ENCODE measurements around the gene OR1M1. TPM values are rescaled to one million over a fixed set of nuclear protein-coding genes. Genes with fewer than 3 reads are reported as not detected.
"Not testable (repeated sequence)": the region's sequence is repeated elsewhere in the genome, so short reads cannot be mapped to it uniquely, and the experiment has no call there.

The OR1M1 gene
- total and polyA plus RNA-seq, 4 donors: 0.02 to 0.04 TPM; not detected in 2

GRCh38 chr19:9046694-9047093 is 40.2 kb upstream of the OR1M1 start:
- H3K9me3 ChIP-seq (ENCODE audit: control insufficient read depth in 4 of 4, insufficient read depth in 3 of 4, low read length in 3 of 4): no peaks in the 10 kb centered on the region
- no peaks in the 10 kb centered on the region for H3K4me1 ChIP-seq (ENCODE audit: control insufficient read depth in 5 of 5, insufficient read depth in 5 of 5, low read length in 5 of 5)
- no peak overlapping the region for H3K27ac ChIP-seq (ENCODE audit: low read depth in 1 of 2, low read length in 1 of 2)
- no peaks in the 10 kb centered on the region for H3K27me3 ChIP-seq (ENCODE audit: control insufficient read depth in 3 of 3, insufficient read depth in 3 of 3, low read length in 2 of 3)
- H3K36me3 ChIP-seq (ENCODE audit: control insufficient read depth in 4 of 4, insufficient read depth in 4 of 4, low read length in 4 of 4): no peaks in the 10 kb centered on the region
- ATAC-seq (ENCODE audit: insufficient read depth, low FRiP score) (no peak), DNase-seq (no peak)
- H3K4me3 ChIP-seq: no peak overlapping the region
- no peak for TF ChIP-seq CTCF (IDR thresholded peaks at IDR 0.05; ENCODE audit: control extremely low read depth, extremely low read depth)
- WGBS, 2 donors: 52 to 57% methylated on average over 4 of the region's 4 CpGs
- H3K9ac ChIP-seq (ENCODE audit: insufficient read depth in 1 of 2, low read length in 2 of 2): no peak overlapping the region

DNA sequence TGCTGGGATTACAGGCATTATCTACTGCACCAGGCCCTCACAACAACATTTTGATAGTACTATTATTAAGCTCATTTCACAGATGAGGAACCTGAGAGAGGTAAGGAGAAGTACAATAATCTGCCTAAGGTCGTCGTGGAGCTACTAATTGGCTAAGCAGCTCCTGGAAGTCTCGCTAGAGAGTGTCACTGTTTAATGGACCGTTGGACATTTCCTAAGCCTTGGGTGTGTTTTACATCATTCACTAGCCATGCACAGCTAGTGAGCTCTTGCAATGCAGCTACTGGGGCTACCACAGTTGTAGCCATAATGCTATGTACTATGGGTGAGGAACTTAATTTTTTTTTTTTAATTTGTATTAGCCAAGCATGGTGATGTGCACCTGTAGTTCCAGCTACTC is 34.0 kb upstream of the OR1M1 start:
- Histone ChIP-seq H3K27me3 (ENCODE audit: control insufficient read depth in 3 of 3, insufficient read depth in 3 of 3, low read length in 2 of 3) (no peaks in the 10 kb centered on the region), H3K27ac (ENCODE audit: low read depth in 1 of 2, low read length in 1 of 2) (no peak overlapping the region), H3K9me3 (ENCODE audit: control insufficient read depth in 4 of 4, insufficient read depth in 3 of 4, low read length in 3 of 4) (no peaks in the 10 kb centered on the region), H3K4me3 (no peak overlapping the region), H3K4me1 (ENCODE audit: control insufficient read depth in 5 of 5, insufficient read depth in 5 of 5, low read length in 5 of 5) (no peaks in the 10 kb centered on the region), H3K36me3 (ENCODE audit: control insufficient read depth in 4 of 4, insufficient read depth in 4 of 4, low read length in 4 of 4) (no peaks in the 10 kb centered on the region), H3K9ac (ENCODE audit: insufficient read depth in 1 of 2, low read length in 2 of 2) (no peak overlapping the region)
- no peak for TF ChIP-seq CTCF (IDR thresholded peaks at IDR 0.05; ENCODE audit: control extremely low read depth, extremely low read depth)
- ATAC-seq (ENCODE audit: insufficient read depth, low FRiP score) (no peak), DNase-seq (no peak)
- 84 to 88% methylated on average over 4 of the region's 4 CpGs for WGBS, 2 donors

GRCh38 chr19:9053674-9054073 is 33.2 kb upstream of the OR1M1 start:
- H3K27me3 ChIP-seq (ENCODE audit: control insufficient read depth in 3 of 3, insufficient read depth in 3 of 3, low read length in 2 of 3); H3K36me3 ChIP-seq (ENCODE audit: control insufficient read depth in 4 of 4, insufficient read depth in 4 of 4, low read length in 4 of 4); H3K9me3 ChIP-seq (ENCODE audit: control insufficient read depth in 4 of 4, insufficient read depth in 3 of 4, low read length in 3 of 4); H3K4me1 ChIP-seq (ENCODE audit: control insufficient read depth in 5 of 5, insufficient read depth in 5 of 5, low read length in 5 of 5); H3K4me3 ChIP-seq; ATAC-seq (ENCODE audit: insufficient read depth, low FRiP score); DNase-seq; H3K9ac ChIP-seq (ENCODE audit: insufficient read depth in 1 of 2, low read length in 2 of 2); H3K27ac ChIP-seq (ENCODE audit: low read depth in 1 of 2, low read length in 1 of 2): not testable (repeated sequence)
- 96 to 99% methylated on average over 6 of the region's 6 CpGs for WGBS, 2 donors

DNA sequence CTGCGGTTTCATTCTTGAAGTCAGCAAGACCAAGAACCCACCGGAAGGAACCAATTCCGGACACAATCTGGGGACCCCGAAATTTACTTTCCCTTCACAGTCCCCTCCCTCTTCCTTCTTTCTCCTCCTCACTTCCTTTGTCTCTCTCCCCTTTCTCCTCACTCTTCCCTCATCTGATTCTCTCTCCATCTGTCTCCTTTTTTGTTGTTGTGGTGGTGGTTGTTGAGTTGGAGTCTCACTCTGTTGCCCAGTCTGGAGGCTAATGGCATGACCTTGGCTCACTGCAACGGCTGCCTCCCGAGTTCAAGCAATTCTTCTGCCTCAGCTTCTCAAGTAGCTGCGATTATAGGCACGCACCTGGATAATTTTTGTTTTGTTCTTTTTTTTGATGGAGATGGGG is 32.7 kb upstream of the OR1M1 start:
- 81 to 87% methylated on average over 8 of the region's 8 CpGs for WGBS, 2 donors
- DNase-seq (no peak), ATAC-seq (ENCODE audit: insufficient read depth, low FRiP score) (no peak)
- Histone ChIP-seq H3K4me1 (ENCODE audit: control insufficient read depth in 5 of 5, insufficient read depth in 5 of 5, low read length in 5 of 5) (no peaks in the 10 kb centered on the region), H3K27ac (ENCODE audit: low read depth in 1 of 2, low read length in 1 of 2) (no peak overlapping the region), H3K9me3 (ENCODE audit: control insufficient read depth in 4 of 4, insufficient read depth in 3 of 4, low read length in 3 of 4) (no peaks in the 10 kb centered on the region), H3K27me3 (ENCODE audit: control insufficient read depth in 3 of 3, insufficient read depth in 3 of 3, low read length in 2 of 3) (no peaks in the 10 kb centered on the region), H3K4me3 (no peak overlapping the region), H3K9ac (ENCODE audit: insufficient read depth in 1 of 2, low read length in 2 of 2) (no peak overlapping the region), H3K36me3 (ENCODE audit: control insufficient read depth in 4 of 4, insufficient read depth in 4 of 4, low read length in 4 of 4) (no peaks in the 10 kb centered on the region)
- no peak for TF ChIP-seq CTCF (IDR thresholded peaks at IDR 0.05; ENCODE audit: control extremely low read depth, extremely low read depth)
